CD4-positive, alpha-beta T cell treated with Interleukin-4 for 1 hour (primary cell): Measurements from ENCODE around the gene SRSF1.
"Not testable (repeated sequence)": the region's sequence is repeated elsewhere in the genome, so short reads cannot be mapped to it uniquely, and the experiment has no call there.

Experiments used
- DNase-seq, 2 donors: peaks; one replicate each; pipeline ENCODE4 v3.0.0-alpha.2; 2020 to 2022

SRSF1 gene

GRCh38 chr17:58006924-58007780 lies at the start of gene SRSF1:
SRSF1 (minus strand) TSS chr17:58007246; CDS start chr17:58007137, 109 bp downstream.
- DNase-seq = peak; percentile 97 to 98

- DNase-seq = no peak
These were observed 49.4 kb upstream of the SRSF1 start for GRCh38 chr17:58056476-58056875.

- no peak for DNase-seq
These were observed 47.6 kb upstream of the SRSF1 start for GRCh38 chr17:58054641-58055040.

- no peak for DNase-seq
These were observed 46.1 kb upstream of the SRSF1 start for GRCh38 chr17:58052945-58053715.

GRCh38 chr17:58052407-58052806 lies 45.4 kb upstream of the SRSF1 start:
- no peak for DNase-seq

GRCh38 chr17:58051468-58051867 lies 44.4 kb upstream of the SRSF1 start:
- no peak for DNase-seq

- no peak for DNase-seq
These were observed 43.9 kb upstream of the SRSF1 start for GRCh38 chr17:58050966-58051365.

GRCh38 chr17:58049533-58049932 lies 42.5 kb upstream of the SRSF1 start:
- DNase-seq = no peak

- DNase-seq = no peak
These were observed 40.5 kb upstream of the SRSF1 start for GRCh38 chr17:58047376-58048150.

GRCh38 chr17:58046239-58047094 lies 39.4 kb upstream of the SRSF1 start:
- no peak for DNase-seq

- DNase-seq = not testable (repeated sequence)
These were observed 37.2 kb upstream of the SRSF1 start for GRCh38 chr17:58044256-58044655.

GRCh38 chr17:58043221-58044181 lies 36.5 kb upstream of the SRSF1 start:
- DNase-seq = no peak

GRCh38 chr17:58041161-58041560 lies 34.1 kb upstream of the SRSF1 start:
- DNase-seq = no peak

- DNase-seq = no peak
These were observed 33.3 kb upstream of the SRSF1 start for GRCh38 chr17:58040386-58040785.

- DNase-seq = no peak
These were observed 32.9 kb upstream of the SRSF1 start for GRCh38 chr17:58039975-58040374.

- no peak for DNase-seq
These were observed 25.8 kb upstream of the SRSF1 start for GRCh38 chr17:58032691-58033415.

GRCh38 chr17:58028578-58028977 lies 21.5 kb upstream of the SRSF1 start:
- no peak for DNase-seq

GRCh38 chr17:58020401-58020800 lies 13.4 kb upstream of the SRSF1 start:
- no peak for DNase-seq

- no peak for DNase-seq
These were observed 12.5 kb upstream of the SRSF1 start for GRCh38 chr17:58019521-58019920.

- DNase-seq = no peak
These were observed 12.0 kb upstream of the SRSF1 start for GRCh38 chr17:58019039-58019438.
